NCI-H748 treated with DMSO at 0.1 percent for 48 hours (cell line): ENCODE data around the gene MUC4.
A peak's percentile ranks its signal among the peaks of the same experiment; 100 is the strongest.
"Not testable (repeated sequence)": the region's sequence is repeated elsewhere in the genome, so short reads cannot be mapped to it uniquely, and the experiment has no call there.

ENCODE experiments used
- DNase-seq: peaks from one replicate; lab custom pipeline; 2025; lab: John Stamatoyannopoulos, UW

The MUC4 gene

DNA sequence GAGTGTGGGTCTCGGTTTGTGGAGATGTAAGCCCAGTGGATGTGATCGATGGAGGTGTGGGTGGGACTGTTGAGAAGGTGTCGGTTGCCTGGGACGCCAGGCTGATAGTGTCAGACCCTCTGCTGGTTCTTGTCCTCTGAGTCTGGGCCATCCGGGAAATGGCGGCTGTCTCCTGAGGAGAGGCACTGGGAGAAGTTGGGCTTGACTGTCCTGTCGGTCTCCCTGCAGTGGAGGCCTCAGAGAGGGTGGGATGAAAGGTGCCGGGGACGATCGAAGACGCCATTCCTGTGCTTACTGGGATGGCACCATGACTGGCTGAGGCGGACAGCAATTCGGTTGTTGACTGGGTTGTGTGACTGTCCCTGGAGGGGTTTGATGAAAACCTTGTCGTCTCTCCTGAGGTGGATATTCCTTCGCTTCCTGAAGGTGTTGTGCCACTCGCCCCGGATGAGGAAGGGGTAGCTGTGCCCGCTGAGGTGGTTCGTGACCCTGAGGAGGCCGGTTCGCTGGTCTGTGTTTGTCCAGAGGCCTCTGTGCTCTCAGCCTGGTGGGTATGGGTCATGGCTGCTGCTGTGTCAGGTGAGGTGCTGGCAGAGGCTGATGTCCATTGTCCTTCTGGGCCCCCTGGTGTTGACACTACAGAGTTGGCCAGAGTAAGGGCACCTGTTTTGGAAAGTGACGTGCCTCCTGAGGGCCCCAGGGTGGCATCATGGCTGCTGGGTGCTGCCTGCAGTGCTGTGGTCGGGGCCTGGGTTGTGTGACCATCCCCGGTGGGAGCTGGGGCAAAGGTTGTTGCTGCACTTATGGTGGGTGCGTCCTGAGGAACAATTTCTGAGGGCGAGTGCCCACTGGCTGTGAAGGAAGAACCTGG lies 22.8 kb downstream of the MUC4 start:
- DNase-seq: no peak

DNA sequence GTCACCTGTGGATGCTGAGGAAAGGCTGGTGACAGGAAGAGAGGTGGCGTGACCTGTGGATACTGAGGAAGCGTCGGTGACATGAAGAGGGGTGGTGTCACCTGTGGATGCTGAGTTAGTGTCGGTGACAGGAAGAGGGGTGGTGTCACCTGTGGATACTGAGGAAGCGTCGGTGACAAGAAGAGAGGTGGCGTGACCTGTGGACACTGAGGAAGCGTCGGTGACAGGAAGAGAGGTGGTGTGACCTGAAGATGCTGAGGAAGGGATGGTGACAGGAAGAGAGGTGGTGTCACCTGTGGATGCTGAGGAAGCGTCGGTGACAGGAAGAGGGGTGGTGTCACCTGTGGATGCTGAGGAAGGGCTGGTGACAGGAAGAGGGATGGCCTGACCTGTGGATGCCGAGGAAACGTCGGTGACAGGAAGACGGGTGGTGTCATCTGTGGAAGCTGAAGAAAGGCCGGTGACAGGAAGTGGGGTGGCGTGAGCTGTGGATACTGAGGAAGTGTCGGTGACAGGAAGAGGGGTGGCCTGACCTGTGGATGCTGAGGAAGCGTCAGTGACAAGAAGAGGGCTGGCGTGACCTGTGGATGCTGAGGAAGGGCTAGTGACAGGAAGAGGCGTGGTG lies 25.8 kb downstream of the MUC4 start:
- DNase-seq: not testable (repeated sequence)

DNA sequence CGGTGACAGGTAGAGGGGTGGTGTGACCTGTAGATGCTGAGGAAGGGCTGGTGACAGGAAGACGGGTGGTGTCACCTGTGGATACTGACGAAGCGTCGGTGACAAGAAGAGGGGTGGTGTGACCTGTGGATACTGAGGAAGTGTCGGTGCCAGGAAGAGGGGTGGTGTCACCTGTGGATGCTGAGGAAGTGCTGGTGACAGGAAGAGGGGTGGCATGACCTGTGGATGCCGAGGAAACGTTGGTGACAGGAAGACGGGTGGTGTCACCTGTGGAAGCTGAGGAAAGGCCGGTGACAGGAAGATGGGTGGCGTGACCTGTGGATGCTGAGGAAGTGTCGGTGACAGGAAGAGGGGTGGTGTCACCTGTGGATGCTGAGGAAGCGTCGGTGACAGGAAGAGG lies 27.7 kb downstream of the MUC4 start:
- DNase-seq: not testable (repeated sequence)

DNA sequence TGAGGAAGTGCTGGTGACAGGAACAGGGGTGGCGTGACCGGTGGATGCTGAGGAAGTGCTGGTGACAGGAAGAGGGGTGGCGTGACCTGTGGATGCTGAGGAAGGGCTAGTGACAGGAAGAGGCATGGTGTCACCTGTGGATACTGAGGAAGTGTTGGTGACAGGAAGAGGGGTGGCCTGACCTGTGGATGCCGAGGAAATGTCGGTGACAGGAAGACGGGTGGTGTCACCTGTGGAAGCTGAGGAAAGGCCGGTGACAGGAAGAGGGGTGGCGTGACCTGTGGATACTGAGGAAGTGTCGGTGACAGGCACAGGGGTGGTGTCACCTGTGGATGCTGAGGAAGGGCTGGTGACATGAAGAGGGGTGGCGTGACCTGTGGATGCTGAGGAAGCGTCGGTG lies 30.5 kb downstream of the MUC4 start:
- not testable (repeated sequence) for DNase-seq

DNA sequence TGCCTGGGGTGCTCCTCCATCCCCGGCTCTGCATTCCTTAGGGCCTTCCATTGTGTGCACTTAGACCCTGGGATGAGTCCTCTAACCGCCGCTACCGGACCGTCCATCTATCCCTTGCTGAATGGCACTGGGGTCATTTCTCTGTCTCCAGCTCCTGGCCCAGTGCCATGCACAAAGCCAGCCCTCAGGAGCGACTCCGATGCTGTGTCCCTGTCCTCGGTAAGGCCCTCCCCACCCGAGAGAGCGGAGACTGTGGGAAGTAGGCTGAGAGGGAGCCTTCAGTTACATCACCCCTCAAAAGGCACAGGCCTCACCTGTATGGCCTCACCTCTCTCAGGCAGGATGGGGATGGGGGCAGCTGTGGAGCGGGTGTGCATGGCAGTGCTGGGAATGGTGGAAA lies 33.8 kb downstream of the MUC4 start:
- DNase-seq: no peak

DNA sequence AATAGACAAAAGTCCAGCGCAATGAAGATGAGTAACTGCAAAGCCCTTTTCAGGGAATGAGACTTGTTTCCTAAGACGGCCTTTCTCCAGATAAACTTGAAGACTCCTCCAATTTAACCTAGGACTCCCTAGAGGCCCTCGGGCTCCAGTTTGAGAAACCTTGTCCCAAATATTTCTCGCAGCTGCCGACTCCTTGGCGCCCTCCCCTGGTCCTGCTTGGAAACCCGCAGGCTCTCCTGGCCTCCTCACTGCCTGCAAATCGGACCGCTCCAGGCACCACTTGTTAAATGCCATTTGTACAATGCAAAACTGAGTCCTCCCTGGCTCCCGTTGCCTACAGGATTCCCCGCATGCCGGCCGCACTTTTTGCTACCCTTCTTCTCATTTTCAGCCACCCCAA lies 36.8 kb downstream of the MUC4 start:
- DNase-seq: peak; percentile 0

DNA sequence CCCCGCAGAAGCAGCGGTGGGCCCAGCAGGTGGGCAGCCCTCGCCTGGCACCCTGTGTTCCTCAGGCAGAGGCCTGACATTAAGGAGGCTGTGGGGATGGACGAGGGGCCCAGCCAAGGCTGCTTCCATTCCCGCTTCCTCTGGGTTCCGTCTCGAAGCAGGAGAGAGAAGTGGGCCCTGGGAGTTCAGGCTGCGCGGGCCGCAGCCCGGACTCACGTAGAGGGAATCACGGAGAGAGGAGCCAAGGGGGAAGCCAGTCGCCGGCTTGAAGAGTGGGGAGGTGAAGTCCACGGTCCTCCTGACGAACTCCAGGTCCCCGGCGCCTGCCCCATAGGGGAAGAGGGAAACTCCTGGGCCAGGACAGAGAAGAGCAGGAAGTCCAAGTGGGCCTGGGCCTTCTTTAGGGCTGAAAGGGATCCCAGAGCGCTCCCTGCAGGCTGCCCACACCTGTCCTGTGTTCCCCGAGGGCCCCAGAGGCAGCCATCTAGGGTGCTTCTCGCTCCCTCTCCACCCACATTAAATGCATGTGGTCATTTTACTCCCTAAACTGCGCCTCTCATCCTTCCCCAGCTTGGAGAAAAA lies 37.7 kb downstream of the MUC4 start:
- DNase-seq: no peak

DNA sequence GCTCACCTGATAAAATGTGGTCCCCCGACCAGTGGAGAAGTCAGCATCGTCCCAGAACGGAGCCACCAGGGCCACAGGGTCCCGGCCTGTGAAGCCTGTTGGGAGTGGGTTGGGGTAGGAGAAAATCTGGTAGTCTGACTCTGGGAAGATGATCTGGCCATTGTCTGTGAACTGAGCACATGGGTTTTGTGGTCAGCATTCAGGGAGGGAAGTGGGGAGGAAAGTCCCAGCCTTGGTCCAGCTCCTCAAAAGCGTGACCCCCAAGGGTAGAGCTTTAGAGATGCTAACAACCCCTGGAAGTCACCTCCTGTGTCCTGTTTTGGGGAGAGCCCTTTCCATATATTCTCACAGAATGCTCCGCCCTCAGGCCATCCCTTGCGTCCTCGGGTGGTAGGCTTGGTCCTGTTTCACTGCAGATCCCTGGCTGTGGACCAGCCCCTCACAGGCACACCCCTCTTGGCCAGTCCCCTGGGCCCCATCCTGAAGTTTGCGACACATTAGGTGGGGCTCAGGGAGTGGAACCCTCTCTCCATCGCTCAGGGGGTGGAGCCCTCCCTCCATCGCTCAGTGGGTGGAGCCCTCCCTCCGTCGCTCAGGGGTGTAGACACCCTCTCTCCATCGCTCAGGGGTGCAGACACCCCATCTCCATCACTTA lies 40.0 kb downstream of the MUC4 start:
- no peak for DNase-seq

DNA sequence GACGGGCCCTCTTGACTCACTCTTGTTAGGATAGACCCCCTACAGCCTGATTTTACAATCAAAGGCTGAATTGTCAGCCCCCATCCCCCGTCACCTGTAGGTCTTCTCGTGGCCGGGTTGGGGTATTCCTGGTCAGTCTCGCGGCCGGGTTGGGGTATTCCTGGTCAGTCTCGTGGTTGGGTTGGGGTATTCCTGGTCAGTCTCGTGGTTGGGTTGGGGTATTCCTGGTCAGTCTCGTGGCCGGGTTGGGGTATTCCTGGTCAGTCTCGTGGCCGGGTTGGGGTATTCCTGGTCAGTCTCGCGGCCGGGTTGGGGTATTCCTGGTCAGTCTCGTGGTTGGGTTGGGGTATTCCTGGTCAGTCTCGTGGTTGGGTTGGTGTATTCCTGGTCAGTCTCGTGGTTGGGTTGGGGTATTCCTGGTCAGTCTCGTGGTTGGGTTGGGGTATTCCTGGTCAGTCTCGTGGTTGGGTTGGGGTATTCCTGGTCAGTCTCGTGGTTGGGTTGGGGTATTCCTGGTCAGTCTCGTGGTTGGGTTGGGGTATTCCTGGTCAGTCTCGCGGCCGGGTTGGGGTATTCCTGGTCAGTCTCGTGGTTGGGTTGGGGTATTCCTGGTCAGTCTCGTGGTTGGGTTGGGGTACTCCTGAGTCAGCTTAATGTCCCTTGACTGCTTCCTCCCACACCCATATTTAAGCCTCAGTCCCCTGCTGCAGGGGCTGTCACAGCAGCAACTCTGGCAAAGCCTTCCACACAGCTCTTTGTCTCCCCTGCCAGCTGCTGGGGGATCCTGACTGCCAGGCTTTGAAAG lies 40.7 kb downstream of the MUC4 start:
- DNase-seq: not testable (repeated sequence)

DNA sequence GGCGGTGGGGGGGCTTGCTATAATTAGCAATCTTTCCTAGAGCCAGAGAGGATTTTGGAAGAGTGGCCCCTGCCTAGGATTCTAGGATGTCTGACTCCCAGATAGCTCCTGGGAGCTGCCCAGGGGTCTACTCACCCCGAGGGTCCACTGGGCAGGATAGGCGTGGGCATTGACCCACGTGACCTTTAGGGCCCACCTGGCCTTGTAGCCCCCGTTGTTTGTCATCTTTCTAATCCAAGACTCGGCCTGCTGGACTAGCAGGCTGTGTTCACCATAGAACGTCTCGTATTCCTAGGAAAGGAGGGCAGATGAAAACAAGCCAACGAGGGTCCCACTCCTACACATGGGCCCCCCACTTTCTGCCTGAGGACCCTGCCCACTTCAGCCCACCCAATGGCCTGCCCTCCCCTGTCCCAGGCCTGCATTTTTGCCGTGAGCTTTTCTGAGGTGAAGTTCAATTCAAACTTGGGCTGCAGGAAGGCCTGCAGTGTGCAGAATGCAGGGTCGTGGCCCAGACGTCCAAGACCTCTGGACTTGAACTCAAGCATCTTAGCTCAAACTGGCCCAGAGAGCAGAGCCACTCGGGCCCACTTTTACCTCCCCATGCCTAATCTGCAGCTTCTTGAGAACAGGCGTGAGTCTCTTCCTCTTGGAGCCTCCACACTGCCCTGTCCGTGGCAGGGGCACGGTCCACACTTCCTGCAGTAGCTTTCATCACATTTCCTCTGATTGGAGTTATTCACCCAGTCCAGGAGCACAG lies 41.5 kb downstream of the MUC4 start:
- DNase-seq: no peak

DNA sequence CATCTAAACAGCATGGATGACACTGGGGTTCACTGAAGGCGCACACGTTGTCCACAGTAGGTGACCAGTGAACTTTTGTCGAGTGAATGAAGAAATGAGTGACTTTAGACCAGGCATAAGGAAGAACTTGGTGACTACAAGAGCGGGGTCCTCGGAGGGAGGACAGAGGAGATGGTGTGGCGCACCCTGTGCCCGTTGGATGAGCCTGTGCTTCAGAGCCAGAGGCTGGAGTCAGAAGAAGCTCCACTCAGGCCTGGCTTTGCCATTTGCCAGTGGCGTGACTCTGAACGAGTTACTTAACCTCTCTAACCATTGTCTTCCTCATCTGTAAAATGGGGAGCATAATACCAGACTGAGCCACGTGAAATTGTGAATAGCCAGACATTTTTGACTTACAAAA lies 42.2 kb downstream of the MUC4 start:
- DNase-seq: no peak

DNA sequence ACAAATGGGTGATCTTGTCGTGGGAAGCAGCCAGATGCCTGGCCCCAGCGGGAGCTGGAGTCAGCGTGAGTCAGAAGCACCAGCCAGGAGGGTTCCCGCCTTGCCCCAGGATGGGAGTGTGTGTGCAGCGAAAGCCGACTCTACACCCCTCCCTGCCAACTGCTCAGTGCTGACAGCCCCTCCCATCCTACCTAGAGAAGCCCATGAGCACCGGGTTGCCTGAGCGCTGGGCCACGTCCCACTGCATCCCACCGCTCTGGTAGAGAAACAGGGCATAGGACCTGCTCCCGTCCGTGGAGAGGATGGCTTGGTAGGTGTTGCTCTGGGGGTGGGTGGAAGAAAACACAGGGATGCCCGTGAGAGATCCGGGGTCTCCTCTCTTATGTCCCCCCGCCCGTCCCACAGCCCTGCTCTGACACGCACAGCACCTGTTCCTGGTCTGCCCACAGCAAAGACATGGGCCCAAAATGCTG lies 42.9 kb downstream of the MUC4 start:
- DNase-seq: no peak

DNA sequence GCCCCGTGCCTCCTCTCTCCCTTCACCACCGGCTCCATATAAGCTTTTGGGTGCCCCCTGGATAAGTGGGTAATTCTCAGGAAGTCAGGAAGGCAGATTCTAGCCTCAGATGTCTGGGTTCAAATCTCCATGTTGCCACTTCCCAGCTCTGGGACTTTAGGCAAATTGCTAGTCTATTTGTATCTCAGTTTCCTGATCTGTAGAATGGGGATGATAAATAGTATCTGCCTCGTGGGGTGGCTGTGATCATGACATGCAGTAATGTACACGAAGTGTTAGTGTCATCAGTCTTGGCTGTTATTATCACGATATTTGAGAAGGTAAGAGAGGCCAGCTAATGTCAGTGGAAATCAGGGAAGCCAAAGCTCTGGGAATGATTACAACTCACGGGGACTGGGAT lies 43.3 kb downstream of the MUC4 start:
- no peak for DNase-seq

DNA sequence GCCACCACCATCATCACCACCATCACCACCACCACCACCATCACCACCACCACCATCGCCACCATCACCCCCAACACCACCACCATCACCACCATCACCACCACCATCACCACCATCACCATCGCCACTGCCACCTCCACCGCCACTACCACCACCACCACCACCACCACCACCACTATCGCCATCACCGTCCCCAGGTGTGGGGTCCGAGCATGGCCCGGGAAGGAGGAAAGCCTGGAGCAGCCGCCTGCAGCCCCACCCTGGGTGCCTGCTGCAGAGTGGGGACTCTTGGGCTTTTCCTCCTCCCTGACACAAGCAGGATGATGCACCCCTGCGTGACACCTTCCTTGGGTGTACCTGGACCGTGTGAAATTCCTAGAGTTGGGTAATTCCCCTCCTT lies 43.9 kb downstream of the MUC4 start:
- DNase-seq: no peak

DNA sequence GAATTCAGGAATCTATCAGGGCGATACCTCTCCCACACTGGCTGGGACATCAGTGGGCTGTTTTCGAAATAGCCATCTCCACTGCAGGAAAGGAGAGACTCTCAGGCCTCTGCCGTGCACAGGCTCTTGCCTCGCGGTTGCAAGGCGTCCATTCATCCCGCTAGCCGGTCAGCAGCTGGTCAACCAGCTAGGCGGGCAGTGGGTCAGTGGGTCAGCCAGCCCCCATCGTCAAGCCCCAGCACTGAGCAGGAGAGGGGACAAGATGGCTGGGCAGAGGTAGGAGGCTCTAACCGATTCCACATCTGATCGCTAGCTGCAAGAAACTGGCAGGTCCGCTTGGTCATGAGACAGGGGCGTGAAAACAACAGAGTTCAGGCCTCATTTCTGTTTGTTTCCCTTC lies 45.1 kb downstream of the MUC4 start:
- no peak for DNase-seq

DNA sequence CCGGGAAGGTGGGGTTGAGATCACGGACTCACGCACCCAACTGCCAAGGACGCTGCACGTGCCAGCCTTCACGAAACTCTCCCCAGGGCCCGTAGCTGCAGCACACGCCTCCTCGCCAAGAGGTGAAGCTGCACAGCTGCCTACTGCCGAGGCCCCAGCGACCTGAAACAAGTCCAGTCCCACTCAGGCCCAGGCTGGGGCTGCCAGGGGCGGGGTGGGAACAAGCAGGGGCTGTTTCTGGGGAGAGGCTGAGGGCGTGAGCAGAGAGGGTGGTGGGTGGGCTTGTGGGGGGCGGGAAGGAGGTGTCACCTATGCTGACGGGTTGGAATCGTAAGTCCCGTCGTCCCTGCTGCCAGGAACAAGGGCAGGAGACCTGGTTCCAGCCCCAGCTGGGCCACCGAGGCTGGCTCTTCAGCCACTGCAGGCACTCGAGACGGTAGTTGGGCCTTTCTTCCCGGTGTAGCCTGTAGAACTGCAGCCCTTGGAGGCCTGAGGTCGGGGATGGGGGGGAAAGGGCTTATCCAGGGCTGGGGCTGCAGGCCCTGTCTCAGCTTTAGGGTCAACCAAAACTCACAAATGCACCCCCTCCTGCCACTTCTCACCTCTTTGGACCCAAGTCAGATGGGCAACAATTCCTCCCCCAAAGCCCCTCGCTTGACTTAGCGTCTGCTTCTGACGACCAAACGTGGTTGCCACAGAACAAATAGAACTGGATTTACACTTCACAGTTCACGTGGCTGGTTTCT lies 46.6 kb downstream of the MUC4 start:
- DNase-seq: no peak

DNA sequence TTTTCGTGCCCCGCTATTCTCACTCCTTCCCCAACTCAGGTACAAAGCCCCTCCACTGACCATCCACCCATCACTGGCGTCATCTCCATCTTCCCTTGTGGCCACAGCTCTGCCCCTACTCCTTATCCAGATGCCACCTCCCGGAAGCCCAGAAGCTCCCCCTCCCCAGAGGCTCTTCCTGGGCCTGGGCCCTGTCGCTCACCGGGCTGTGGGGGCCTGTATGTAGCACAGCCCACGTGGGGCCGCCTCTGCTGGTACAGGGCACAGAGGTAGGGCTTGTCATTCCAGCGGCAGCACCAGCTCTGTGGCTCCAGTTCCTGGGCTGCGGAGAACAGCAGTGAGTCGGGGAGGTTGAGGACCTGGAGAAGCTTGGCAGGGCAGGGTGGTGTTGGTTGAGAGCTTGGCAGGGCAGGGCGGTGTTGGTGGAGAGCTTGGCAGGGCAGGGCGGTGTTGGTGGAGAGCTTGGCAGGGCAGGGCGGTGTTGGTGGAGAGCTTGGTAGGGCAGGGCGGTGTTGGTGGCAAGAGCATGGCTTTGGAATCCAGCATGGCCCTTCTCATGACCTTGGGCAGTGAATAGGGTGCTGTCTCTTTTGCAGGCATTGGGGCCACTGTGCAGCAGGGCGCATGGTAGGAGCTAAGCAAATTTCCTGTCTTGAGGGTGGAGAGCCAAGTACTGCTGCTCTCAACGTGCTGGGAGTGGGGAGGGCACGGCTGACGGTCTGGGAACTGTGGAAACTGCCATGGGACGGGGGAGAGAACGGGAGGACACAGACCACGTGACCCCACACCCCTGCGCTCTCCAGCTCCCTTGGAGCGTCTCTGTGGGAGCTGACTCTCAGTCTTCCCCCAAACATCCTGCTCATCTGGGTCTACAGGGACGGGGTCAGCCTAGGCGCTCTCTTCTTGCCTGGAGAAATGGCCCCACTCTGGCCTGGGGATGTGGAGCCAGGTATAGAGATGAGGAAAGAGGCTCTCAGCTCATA lies 47.6 kb downstream of the MUC4 start:
- no peak for DNase-seq

DNA sequence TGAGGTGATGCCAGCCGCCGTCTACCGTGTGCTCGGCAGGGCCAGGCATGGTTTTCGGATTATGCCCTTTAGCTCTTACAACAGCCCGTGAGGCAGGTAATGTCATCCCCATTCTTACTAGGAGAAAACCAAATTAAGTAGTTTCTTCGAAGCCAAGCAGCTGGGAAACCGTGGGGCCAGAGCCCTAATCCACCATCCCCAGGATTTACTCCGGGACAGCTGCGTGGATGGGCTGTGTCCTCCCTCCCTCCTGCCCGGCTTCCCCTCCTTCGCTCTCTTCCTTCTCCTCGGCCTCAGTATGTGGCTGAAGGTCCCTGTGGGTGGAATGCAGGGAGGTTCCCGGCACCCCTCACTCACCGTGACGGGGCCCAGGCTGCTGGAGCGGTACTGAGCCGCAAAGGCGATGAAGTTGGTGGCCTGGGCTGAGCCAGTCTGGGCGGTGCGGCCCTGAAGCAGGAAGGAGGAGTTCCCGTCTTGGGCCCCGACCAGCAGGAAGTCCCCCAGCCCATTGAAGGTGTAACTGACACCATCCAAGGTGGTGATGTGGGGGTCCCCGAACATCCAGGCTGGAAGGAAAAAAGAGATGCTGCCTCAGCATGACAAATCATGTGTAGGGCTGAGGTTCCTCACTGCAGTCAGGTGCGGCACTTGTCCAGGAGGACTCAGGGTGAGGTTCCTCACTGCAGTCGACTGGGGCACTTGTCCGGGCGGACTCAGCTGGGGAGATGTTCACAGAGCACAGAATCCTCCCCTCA lies 48.5 kb downstream of the MUC4 start:
- no peak for DNase-seq
